Chondrocyte (in vitro differentiated cells): ENCODE results near the gene BTBD8. TPM values are rescaled to one million over a fixed set of nuclear protein-coding genes. Genes with fewer than 3 reads are reported as not detected.

Experiments
- DNase-seq: peaks from one replicate; pipeline ENCODE4 v3.0.0; 2021; ENCODE audit warnings: mixed read lengths, low spot score
- H3K27ac Mint-ChIP-seq: one replicate; pipeline ENCODE4 v1.8.0; 2021; ENCODE audit warnings: mild to moderate bottlenecking, moderate library complexity, mixed read lengths; ENCODE audit not compliant: unreplicated experiment
- H3K27me3 Mint-ChIP-seq: 2 replicates; pipeline ENCODE4 v1.8.0; 2021; ENCODE audit warnings: low read depth, mixed read lengths
- H3K36me3 Mint-ChIP-seq: 2 replicates; pipeline ENCODE4 v1.8.0; 2021; ENCODE audit warnings: low read depth, mixed read lengths
- H3K4me1 Mint-ChIP-seq: 2 replicates; pipeline ENCODE4 v1.8.0; 2021; ENCODE audit warnings: low read depth, mild to moderate bottlenecking, mixed read lengths
- H3K4me3 Mint-ChIP-seq: one replicate; pipeline ENCODE4 v1.8.0; 2021; ENCODE audit warnings: mild to moderate bottlenecking, moderate library complexity, mixed read lengths; ENCODE audit not compliant: unreplicated experiment
- H3K9me3 Mint-ChIP-seq: 2 replicates; pipeline ENCODE4 v1.8.0; 2021; ENCODE audit warnings: low read depth, mixed read lengths
- total RNA-seq: library from RNA; stranded (reverse); gene quantifications from 3 replicates; pipeline ENCODE4 v1.2.1, GENCODE V29; 2021
- TF ChIP-seq, protein P1 (sequence below): fragments of 200-600 bp; sonication (generic); IDR thresholded peaks from 2 replicates; pipeline ENCODE4 v1.5.0; 2021; ENCODE audit warnings: antibody characterized with exemption, mild to moderate bottlenecking, moderate library complexity

Gene BTBD8
- total RNA-seq, 1 donor from 2014 or later, result 2.3 TPM

DNA sequence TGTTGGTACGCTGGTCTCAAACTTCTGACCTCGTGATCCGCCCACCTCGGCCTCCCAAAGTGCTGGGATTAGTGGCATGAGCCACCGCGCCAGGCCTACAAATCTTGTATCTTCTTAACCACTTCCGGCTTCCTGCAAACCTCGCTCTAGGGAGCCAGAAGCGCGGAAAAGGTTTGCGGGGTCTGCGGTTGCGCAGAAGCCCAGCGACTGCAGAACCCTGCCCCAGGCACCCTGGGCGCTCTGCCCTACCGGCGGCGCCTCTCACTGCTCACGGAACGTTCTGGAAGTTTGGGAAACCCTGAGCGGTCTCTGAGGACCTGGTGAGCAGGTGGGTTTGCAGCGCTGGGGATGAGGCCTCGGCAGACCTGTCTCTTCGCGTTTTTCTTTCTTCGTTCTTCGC, 137.6 kb downstream of the BTBD8 start, which contains the start of gene C1orf146:
Gene C1orf146 (plus strand): TSS at position 195 of the 400 bp plus-strand sequence. CDS start 13,506 bp downstream, outside the sequence.
- H3K9me3 Mint-ChIP-seq, result no peaks in the 10 kb centered on the region
- H3K27ac Mint-ChIP-seq, result no peak within 1 kb of the TSS
- H3K4me1 Mint-ChIP-seq, result no peaks in the 10 kb centered on the region
- no peaks in the 10 kb centered on the region for H3K36me3 Mint-ChIP-seq
- peaks cover 6% of the 10 kb centered on the region for H3K27me3 Mint-ChIP-seq
- TF ChIP-seq, protein P1, sequence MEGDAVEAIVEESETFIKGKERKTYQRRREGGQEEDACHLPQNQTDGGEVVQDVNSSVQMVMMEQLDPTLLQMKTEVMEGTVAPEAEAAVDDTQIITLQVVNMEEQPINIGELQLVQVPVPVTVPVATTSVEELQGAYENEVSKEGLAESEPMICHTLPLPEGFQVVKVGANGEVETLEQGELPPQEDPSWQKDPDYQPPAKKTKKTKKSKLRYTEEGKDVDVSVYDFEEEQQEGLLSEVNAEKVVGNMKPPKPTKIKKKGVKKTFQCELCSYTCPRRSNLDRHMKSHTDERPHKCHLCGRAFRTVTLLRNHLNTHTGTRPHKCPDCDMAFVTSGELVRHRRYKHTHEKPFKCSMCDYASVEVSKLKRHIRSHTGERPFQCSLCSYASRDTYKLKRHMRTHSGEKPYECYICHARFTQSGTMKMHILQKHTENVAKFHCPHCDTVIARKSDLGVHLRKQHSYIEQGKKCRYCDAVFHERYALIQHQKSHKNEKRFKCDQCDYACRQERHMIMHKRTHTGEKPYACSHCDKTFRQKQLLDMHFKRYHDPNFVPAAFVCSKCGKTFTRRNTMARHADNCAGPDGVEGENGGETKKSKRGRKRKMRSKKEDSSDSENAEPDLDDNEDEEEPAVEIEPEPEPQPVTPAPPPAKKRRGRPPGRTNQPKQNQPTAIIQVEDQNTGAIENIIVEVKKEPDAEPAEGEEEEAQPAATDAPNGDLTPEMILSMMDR, result no peak
- DNase-seq, result no peak
- no peak within 1 kb of the TSS for H3K4me3 Mint-ChIP-seq

DNA sequence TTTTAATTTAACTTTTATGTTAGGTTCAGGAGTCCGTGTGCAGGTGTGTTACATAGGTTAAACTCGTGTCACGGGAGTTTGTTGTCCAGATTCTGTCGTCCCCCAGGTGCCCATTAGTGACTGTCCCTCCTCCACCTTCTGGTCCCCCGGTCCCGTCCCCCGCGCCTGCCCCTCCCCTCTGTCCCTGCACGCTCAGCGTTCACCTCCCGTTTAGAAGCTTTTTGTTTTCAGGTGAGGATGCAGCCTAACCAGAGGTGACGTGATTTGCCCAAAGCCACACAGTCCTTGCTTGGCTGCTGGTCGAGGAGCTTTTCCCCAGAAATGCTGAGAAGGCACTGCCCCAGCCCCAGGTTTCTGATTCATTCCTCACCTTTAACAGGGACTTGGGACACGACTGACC, 138.4 kb downstream of the BTBD8 start:
- DNase-seq, result no peak
- no peak overlapping the region for H3K4me3 Mint-ChIP-seq
- H3K27ac Mint-ChIP-seq, result no peak overlapping the region
- peaks cover 6% of the 10 kb centered on the region for H3K27me3 Mint-ChIP-seq
- H3K4me1 Mint-ChIP-seq, result no peaks in the 10 kb centered on the region
- TF ChIP-seq, protein P1, result no peak
- H3K36me3 Mint-ChIP-seq, result no peaks in the 10 kb centered on the region
- no peaks in the 10 kb centered on the region for H3K9me3 Mint-ChIP-seq

DNA sequence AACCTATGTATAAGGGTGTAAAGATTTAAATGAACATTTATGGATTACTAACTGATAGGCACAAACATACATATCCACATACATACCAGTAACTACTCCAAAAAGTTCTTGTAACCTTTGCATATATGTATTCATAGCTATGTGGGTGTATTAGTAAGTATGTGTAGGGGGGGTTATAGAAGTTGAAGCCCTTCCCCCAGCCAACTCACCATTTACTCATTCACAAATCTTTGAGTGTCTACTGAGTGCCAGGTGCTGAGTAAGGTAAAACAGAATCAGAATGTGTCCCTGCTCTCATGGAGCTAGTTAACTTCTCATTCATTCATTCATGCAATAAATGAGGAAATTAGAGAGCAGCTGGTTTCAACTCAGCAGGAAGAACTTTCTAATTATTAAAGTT, 138.9 kb downstream of the BTBD8 start:
- no peak for DNase-seq
- H3K27ac Mint-ChIP-seq, result no peak overlapping the region
- no peaks in the 10 kb centered on the region for H3K9me3 Mint-ChIP-seq
- no peaks in the 10 kb centered on the region for H3K4me1 Mint-ChIP-seq
- H3K27me3 Mint-ChIP-seq, result peaks cover 6% of the 10 kb centered on the region
- TF ChIP-seq, protein P1, result no peak
- no peak overlapping the region for H3K4me3 Mint-ChIP-seq
- H3K36me3 Mint-ChIP-seq, result no peaks in the 10 kb centered on the region

DNA sequence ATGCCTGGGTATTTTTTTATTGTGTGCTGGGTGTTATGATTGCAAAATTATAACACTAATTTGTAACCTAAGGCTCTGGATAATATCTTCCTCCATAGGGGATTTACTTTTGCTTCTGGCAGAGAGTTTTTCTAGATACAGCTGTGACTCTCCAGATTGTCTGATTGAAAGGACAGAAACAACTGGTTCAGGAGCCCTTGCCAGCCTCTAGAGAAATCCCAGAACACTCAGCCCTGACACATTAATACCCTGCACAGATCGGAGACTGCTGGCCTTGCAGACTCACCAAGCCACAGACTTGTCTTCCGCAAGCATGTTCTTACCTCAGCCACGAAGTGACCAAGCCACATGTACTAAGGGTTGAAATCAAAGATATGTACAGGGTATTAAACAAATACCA, 148.3 kb downstream of the BTBD8 start:
- TF ChIP-seq, protein P1, result no peak
- Mint-ChIP-seq H3K9me3 (no peaks in the 10 kb centered on the region), H3K27me3 (peaks cover 5% of the 10 kb centered on the region), H3K36me3 (no peaks in the 10 kb centered on the region), H3K4me3 (no peak overlapping the region), H3K27ac (no peak overlapping the region), H3K4me1 (no peaks in the 10 kb centered on the region)
- no peak for DNase-seq

DNA sequence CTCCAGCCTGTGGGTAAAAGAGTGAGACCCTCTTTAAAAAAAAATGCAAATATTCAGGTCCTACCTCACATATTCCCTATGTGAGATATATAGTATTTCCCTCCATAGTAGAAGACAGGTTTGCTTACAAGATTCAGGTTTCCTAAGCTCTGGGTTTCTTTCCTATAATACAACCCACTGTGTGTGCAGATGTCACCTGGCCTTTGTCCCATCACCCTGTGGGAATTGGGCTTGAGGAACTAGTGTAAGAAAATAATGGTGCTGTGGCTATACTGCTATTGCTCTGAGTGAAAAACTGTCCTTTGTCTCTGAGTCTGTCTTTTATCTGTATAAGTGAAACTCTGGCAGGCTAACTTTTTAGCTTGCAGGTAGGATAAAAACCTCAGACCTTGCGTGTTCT, 150.6 kb downstream of the BTBD8 start:
- H3K4me1 Mint-ChIP-seq, result no peaks in the 10 kb centered on the region
- H3K27me3 Mint-ChIP-seq, result peaks cover 5% of the 10 kb centered on the region
- H3K27ac Mint-ChIP-seq, result no peak overlapping the region
- H3K36me3 Mint-ChIP-seq, result no peaks in the 10 kb centered on the region
- H3K9me3 Mint-ChIP-seq, result no peaks in the 10 kb centered on the region
- TF ChIP-seq, protein P1, result no peak
- no peak for DNase-seq
- no peak overlapping the region for H3K4me3 Mint-ChIP-seq

Other genes starting within 250 kb of the BTBD8 start
- gene TGFBR3, start 194.2 kb upstream of the BTBD8 start, total RNA-seq, result 0.80 to 2.8 TPM (median 1.4 TPM) in 3 replicates
- gene BRDT, start 130.9 kb upstream of the BTBD8 start, total RNA-seq, result not detected in 3 replicates
- 0.41 to 0.45 TPM in 2 of 3 replicates, not detected in the other for gene EPHX4, start 50.4 kb upstream of the BTBD8 start, total RNA-seq
- not detected in 3 replicates for gene SETSIP, start 4.9 kb upstream of the BTBD8 start, total RNA-seq
- gene C1orf146, start 137.6 kb downstream of the BTBD8 start, total RNA-seq, result not detected in 3 replicates
- 6.9 to 12.4 TPM (median 8.0 TPM) in 3 replicates for gene GLMN, start 218.6 kb downstream of the BTBD8 start, total RNA-seq
- gene RPAP2, start 218.7 kb downstream of the BTBD8 start, total RNA-seq, result 24.5 to 30.5 TPM (median 25.3 TPM) in 3 replicates